Measurements from ENCODE around the gene TMEM174. TPM values are rescaled to one million over a fixed set of nuclear protein-coding genes. Genes with fewer than 3 reads are reported as not detected.

TMEM174 gene
- total RNA-seq, 3 donors from 2014 or later, result not detected

DNA sequence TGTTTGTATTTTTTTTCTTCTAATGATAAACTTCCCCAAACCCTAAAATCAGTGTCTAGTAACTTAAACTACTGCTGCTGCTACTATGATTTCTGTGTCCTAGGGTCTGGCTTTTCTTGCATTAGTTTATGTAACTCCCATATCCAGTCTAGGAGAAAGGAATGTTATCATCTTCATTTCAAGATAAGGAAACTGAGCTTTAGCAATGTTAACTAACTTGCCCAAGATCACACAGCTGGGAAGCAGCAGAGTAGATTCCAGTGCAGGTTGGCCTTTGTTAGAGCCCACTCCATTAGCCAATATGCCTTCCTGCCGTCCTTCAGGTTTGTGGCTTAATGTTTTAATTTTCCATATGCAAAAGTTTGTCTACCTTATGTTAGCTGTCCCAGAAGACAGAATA, 42.2 kb upstream of the TMEM174 start:
- H3K4me1 ChIP-seq, result no peaks in the 10 kb centered on the region
- H3K27ac ChIP-seq, result no peak overlapping the region
- H3K36me3 ChIP-seq, result no peaks in the 10 kb centered on the region
- DNase-seq (ENCODE audit: low spot score in 2 of 2), result no peak
- no peaks in the 10 kb centered on the region for H3K9me3 ChIP-seq
- H3K4me3 ChIP-seq, result no peak overlapping the region
- intact Hi-C loops (cut with DNase I; ENCODE audit: low total_unique reads), result no loop called here
- no peaks in the 10 kb centered on the region for H3K27me3 ChIP-seq
- TF ChIP-seq POLR2AphosphoS5 (IDR thresholded peaks at IDR 0.05) (no peak), POLR2A (IDR thresholded peaks at IDR 0.05) (no peak)
- TF ChIP-seq, protein P1, sequence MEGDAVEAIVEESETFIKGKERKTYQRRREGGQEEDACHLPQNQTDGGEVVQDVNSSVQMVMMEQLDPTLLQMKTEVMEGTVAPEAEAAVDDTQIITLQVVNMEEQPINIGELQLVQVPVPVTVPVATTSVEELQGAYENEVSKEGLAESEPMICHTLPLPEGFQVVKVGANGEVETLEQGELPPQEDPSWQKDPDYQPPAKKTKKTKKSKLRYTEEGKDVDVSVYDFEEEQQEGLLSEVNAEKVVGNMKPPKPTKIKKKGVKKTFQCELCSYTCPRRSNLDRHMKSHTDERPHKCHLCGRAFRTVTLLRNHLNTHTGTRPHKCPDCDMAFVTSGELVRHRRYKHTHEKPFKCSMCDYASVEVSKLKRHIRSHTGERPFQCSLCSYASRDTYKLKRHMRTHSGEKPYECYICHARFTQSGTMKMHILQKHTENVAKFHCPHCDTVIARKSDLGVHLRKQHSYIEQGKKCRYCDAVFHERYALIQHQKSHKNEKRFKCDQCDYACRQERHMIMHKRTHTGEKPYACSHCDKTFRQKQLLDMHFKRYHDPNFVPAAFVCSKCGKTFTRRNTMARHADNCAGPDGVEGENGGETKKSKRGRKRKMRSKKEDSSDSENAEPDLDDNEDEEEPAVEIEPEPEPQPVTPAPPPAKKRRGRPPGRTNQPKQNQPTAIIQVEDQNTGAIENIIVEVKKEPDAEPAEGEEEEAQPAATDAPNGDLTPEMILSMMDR (IDR thresholded peaks at IDR 0.05), result no peak

DNA sequence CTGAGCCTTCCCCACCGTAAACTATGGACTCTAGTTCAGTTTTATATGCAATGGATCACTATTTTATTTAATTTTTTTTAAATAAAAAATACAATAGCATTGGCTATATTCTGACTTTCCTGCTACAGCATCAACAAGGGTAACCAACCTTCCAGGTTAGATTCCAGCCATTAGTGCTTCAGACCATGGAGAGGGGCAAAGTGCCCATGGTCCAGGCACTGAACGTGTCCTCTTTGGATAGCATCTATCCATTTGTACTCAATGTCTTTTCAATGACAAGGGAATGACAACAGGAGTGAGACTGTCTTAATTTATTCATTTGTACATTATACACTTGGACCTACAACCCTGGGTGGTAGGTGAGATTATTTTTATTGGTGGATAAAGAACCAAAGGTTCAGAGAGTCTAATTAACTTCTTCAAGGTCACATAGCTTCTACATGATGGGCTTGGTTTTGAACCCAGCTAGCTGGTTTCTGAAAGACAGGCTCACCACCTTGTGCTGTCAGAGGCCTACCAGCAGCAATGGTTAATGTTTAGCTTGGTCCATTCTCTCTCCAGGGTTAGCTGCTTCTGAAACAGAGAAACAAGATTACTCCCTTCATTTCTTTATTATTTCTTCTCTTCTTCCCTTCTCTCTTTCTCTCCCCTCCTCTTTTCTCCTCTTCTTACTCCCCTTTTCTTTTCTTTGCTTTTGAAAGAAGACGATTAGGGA, 41.1 kb upstream of the TMEM174 start:
- no peak overlapping the region for H3K4me3 ChIP-seq
- no peak for DNase-seq (ENCODE audit: low spot score in 2 of 2)
- no peaks in the 10 kb centered on the region for H3K9me3 ChIP-seq
- intact Hi-C loops (cut with DNase I; ENCODE audit: low total_unique reads), result no loop called here
- TF ChIP-seq POLR2A (IDR thresholded peaks at IDR 0.05), result no peak
- TF ChIP-seq, protein P1 (IDR thresholded peaks at IDR 0.05), result no peak
- no peak for TF ChIP-seq POLR2AphosphoS5 (IDR thresholded peaks at IDR 0.05)
- no peaks in the 10 kb centered on the region for H3K36me3 ChIP-seq
- H3K27me3 ChIP-seq, result peaks cover 0 to 7% of the 10 kb centered on the region in 2 donors
- H3K4me1 ChIP-seq, result no peaks in the 10 kb centered on the region
- no peak overlapping the region for H3K27ac ChIP-seq

DNA sequence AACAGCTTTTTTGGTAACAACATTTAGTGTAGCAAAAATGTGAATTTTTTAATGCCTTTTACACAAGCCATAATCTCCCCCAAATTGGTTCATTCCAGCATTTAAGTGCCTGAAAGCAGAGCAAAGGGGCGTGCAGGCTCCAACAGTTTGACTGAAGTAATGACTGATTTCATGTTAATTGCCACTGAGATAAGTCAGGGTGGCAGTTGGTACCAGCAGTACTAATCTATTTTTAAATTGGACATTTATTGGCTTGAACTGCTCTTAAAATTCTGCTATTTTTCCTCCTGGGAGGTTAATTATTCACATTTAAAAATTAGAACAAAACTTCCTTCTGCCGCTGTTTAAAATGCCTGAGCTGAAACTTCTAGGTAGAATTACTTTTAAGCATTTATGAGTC, 40.2 kb upstream of the TMEM174 start:
- TF ChIP-seq POLR2AphosphoS5 (IDR thresholded peaks at IDR 0.05), result no peak
- TF ChIP-seq POLR2A (IDR thresholded peaks at IDR 0.05), result no peak
- TF ChIP-seq, protein P1 (IDR thresholded peaks at IDR 0.05), result no peak
- Histone ChIP-seq H3K4me1 (no peaks in the 10 kb centered on the region), H3K9me3 (no peaks in the 10 kb centered on the region), H3K27ac (no peak overlapping the region), H3K27me3 (peaks cover 0 to 7% of the 10 kb centered on the region in 2 donors), H3K4me3 (no peak overlapping the region), H3K36me3 (no peaks in the 10 kb centered on the region)
- DNase-seq (ENCODE audit: low spot score in 2 of 2), result no peak
- intact Hi-C loops (cut with DNase I; ENCODE audit: low total_unique reads), result no loop called here

DNA sequence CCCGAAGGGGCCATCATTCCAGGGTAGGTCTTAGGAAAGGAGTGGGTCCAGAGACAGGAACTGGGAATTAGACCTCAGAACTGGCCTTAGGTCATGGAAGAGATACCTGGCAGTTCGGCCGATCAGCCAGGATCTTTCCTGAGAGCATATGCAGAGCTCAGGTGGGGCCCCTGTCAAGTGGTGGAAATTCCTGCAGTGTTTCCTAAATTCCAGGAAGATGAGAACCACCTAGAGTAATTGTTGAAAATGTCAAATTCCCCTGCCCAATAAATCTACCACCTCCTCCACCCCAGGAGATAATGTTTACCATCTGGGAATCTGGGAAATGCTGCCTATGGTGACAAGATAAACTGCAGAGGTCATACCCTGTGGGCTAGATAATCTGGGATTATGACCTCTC, 38.0 kb upstream of the TMEM174 start:
- Histone ChIP-seq H3K27ac (no peak overlapping the region), H3K4me1 (no peaks in the 10 kb centered on the region), H3K4me3 (no peak overlapping the region), H3K36me3 (no peaks in the 10 kb centered on the region), H3K9me3 (no peaks in the 10 kb centered on the region), H3K27me3 (peaks cover 0 to 7% of the 10 kb centered on the region in 2 donors)
- TF ChIP-seq, protein P1 (IDR thresholded peaks at IDR 0.05), result no peak
- no peak for TF ChIP-seq POLR2AphosphoS5 (IDR thresholded peaks at IDR 0.05)
- no peak for TF ChIP-seq POLR2A (IDR thresholded peaks at IDR 0.05)
- intact Hi-C loops (cut with DNase I; ENCODE audit: low total_unique reads), result no loop called here
- no peak for DNase-seq (ENCODE audit: low spot score in 2 of 2)

DNA sequence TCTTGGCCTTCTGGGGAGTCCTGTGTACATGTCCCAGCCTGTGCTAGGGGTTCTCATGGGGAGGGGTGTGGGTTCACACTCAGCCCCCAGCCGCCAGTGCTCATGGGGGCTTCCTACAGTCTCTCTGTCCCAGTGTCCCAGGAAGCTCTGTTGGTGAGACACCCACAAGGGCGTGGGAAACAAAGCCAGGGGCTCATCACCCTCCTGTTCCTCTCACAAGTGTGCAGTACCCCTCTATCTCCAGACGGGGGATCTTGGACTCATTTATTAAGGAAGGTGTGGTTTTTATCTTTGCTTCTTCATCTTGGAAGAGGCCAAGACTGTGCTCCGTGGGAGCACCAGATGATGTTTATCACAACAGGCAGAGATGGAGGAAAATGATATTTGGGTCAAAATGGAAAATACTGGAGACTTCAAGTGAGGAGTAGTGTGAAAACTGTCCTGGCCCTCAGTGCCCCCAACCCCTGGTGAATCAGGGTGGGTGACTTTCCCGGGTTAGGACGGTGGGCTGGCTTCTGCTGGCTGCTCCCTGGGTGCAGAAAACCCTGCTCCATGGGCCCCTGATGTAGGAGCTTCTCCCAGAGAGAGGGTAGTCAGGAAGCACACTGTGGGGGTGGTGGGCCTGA, 37.5 kb upstream of the TMEM174 start:
- no peak for DNase-seq (ENCODE audit: low spot score in 2 of 2)
- Histone ChIP-seq H3K36me3 (no peaks in the 10 kb centered on the region), H3K27ac (no peak overlapping the region), H3K4me1 (no peaks in the 10 kb centered on the region), H3K4me3 (no peak overlapping the region), H3K27me3 (peaks cover 0 to 7% of the 10 kb centered on the region in 2 donors), H3K9me3 (no peaks in the 10 kb centered on the region)
- intact Hi-C loops (cut with DNase I; ENCODE audit: low total_unique reads), result no loop called here
- TF ChIP-seq, protein P1 (IDR thresholded peaks at IDR 0.05), result no peak
- TF ChIP-seq POLR2AphosphoS5 (IDR thresholded peaks at IDR 0.05) (no peak), POLR2A (IDR thresholded peaks at IDR 0.05) (no peak)

Data from breast epithelium (tissue), 4 donors.